ENCODE measurements around the gene HS6ST1.

HS6ST1 gene

GRCh38 chr2:128318776-128319464, at the start of gene HS6ST1:
HS6ST1 (minus strand) TSS chr2:128318868; CDS start chr2:128318563, 305 bp downstream.
- in situ Hi-C loops (cut with MboI; ENCODE audit: low sequenced_read_pairs) = no loop called here

- in situ Hi-C loops (cut with MboI; ENCODE audit: low sequenced_read_pairs) = no loop called here
Observed at GRCh38 chr2:128367601-128368359, 49.1 kb upstream of the HS6ST1 start.

- in situ Hi-C loops (cut with MboI; ENCODE audit: low sequenced_read_pairs) = no loop called here
Observed at GRCh38 chr2:128366713-128367511, 48.2 kb upstream of the HS6ST1 start.

- in situ Hi-C loops (cut with MboI; ENCODE audit: low sequenced_read_pairs) = no loop called here
Observed at GRCh38 chr2:128365217-128365905, 46.7 kb upstream of the HS6ST1 start.

GRCh38 chr2:128364441-128364911, 45.8 kb upstream of the HS6ST1 start:
- in situ Hi-C loops (cut with MboI; ENCODE audit: low sequenced_read_pairs) = no loop called here

GRCh38 chr2:128363934-128364361, 45.3 kb upstream of the HS6ST1 start:
- in situ Hi-C loops (cut with MboI; ENCODE audit: low sequenced_read_pairs) = no loop called here

- in situ Hi-C loops (cut with MboI; ENCODE audit: low sequenced_read_pairs) = no loop called here
Observed at GRCh38 chr2:128362889-128363228, 44.2 kb upstream of the HS6ST1 start.

GRCh38 chr2:128362176-128362888, 43.7 kb upstream of the HS6ST1 start:
- in situ Hi-C loops (cut with MboI; ENCODE audit: low sequenced_read_pairs) = no loop called here

GRCh38 chr2:128361376-128362131, 42.9 kb upstream of the HS6ST1 start:
- in situ Hi-C loops (cut with MboI; ENCODE audit: low sequenced_read_pairs) = no loop called here

GRCh38 chr2:128360711-128361110, 42.0 kb upstream of the HS6ST1 start:
- in situ Hi-C loops (cut with MboI; ENCODE audit: low sequenced_read_pairs) = no loop called here

GRCh38 chr2:128359841-128360240, 41.2 kb upstream of the HS6ST1 start:
- in situ Hi-C loops (cut with MboI; ENCODE audit: low sequenced_read_pairs) = no loop called here

- in situ Hi-C loops (cut with MboI; ENCODE audit: low sequenced_read_pairs) = no loop called here
Observed at GRCh38 chr2:128358941-128359731, 40.5 kb upstream of the HS6ST1 start.

GRCh38 chr2:128357506-128358370, 39.1 kb upstream of the HS6ST1 start:
- in situ Hi-C loops (cut with MboI; ENCODE audit: low sequenced_read_pairs) = no loop called here

GRCh38 chr2:128356127-128356526, 37.5 kb upstream of the HS6ST1 start:
- in situ Hi-C loops (cut with MboI; ENCODE audit: low sequenced_read_pairs) = no loop called here

GRCh38 chr2:128354726-128355470, 36.2 kb upstream of the HS6ST1 start:
- in situ Hi-C loops (cut with MboI; ENCODE audit: low sequenced_read_pairs) = no loop called here

- in situ Hi-C loops (cut with MboI; ENCODE audit: low sequenced_read_pairs) = no loop called here
Observed at GRCh38 chr2:128354161-128354560, 35.5 kb upstream of the HS6ST1 start.

- in situ Hi-C loops (cut with MboI; ENCODE audit: low sequenced_read_pairs) = no loop called here
Observed at GRCh38 chr2:128350736-128351135, 32.1 kb upstream of the HS6ST1 start.

All from HL-60/S4 (cell line).